Measurements from ENCODE around the gene SLC22A14.
"Not testable (repeated sequence)": the region's sequence is repeated elsewhere in the genome, so short reads cannot be mapped to it uniquely, and the experiment has no call there.

The SLC22A14 gene

DNA sequence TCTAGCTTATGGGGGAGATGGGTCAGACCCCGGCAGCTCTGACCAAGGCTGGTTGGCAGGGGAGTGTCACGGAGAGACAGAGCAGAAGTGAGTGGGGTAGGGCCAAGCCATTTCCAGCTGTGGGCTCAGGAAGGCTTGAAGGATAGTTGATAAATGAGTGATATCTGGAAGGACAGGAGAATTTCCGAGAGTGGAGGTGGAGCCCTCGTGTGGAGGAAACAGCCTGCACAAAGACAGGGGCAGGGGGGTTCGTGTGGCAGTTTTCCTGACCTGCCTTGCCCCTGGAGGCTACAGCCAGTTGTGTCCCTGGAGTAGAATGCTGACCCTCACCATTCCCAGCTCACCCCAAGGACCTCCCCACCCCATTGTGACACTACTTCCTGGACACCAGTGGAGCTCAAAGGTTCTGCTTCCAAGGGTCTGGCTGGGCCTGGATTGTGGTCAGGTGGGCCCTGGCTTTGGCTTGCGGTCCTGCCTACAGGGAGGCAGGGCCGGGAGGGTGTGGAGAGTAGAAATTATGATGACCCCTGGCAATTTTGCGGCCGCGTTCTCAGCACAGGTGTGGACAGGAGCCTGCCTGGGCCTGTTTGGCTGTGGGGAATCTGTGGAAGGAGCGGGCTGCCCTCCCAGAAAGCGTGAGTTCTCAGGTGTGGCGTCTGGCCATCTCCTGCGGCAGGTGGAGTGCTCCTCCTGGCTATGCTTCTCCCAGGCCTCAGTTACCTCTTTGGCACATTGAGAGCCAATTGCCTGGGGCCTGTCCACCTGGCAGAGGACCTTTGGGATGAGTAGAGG, at the start of gene SLC22A14:
TSS of gene SLC22A14 (plus strand) at position 400 of the 792 bp plus-strand sequence. CDS start 23,733 bp downstream, outside the sequence.
- no peak for DNase-seq

- no peak for DNase-seq
Observed at GRCh38 chr3:38232701-38233100, 49.4 kb upstream of the SLC22A14 start.

- DNase-seq: no peak
Observed at GRCh38 chr3:38235466-38235865, 46.6 kb upstream of the SLC22A14 start.

DNA sequence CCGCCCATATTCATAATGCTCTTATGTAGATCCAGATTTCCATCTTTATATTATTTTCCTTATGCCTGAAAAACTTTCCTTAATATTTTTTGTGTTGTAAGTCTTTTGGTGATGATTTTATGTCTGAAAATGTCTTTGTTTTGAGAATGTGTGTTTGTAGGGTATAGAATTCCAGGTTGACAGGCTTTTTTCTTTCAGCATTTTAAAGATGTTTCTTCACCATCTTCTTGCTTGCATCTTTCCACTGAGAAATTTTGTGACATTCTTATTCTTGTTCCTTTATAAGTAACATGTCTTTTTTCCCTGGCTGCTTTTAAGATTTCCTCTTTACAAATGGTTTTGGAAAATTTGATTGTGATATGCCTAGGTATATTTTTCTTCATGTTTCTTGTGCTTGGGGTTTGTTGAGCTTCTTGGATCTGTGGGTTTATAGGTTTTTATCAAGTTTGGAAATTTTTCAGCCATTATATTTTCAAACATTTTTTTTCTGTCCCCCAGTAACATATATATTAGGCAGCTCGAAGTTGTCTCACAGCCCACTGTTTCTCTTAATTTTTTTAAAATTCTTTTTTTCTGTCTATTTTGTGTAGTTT, 43.6 kb upstream of the SLC22A14 start:
- no peak for DNase-seq

- DNase-seq: not testable (repeated sequence)
Observed at GRCh38 chr3:38242812-38243211, 39.3 kb upstream of the SLC22A14 start.

DNA sequence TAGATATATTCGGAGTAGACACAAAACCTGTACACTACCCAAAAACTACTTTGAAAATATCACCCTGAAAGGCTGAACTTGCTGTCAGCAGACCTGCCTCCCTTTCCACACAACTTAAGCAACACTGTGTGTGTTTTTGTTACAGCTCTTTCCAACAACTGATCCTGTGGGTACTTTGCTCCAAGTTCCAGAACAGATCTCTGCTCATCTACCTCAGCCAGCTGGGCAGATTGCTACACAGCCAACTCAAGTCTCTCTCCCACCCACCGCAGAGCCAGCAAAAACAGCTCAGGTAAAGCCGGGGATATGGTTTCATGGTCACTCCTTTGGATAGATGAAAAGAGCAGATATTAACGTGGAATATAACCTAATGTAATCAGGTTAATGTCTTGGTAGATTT, 36.2 kb upstream of the SLC22A14 start:
- DNase-seq: no peak

- DNase-seq: no peak
Observed at GRCh38 chr3:38247366-38248035, 34.6 kb upstream of the SLC22A14 start.

GRCh38 chr3:38250198-38250597, 31.9 kb upstream of the SLC22A14 start:
- DNase-seq: no peak

DNA sequence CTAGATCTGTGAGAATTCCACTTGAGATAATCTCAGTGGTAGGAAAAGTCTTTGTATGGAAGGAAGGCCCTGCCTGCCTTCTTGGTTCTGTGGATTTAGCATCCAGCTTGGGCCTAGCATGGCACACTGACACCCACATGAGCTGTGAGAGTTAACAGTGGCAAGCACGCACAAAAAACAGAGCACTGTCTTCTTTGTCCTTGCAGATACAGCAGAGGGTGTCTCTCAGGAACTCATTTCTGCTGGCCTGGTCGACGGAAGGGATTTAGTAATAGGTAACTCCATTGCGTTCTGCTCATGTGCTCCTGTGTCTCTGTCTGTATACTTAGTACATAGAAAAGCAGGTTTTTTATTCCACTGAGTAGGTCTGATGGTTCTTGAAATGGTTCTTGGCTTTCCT, 30.9 kb upstream of the SLC22A14 start:
- DNase-seq: no peak

DNA sequence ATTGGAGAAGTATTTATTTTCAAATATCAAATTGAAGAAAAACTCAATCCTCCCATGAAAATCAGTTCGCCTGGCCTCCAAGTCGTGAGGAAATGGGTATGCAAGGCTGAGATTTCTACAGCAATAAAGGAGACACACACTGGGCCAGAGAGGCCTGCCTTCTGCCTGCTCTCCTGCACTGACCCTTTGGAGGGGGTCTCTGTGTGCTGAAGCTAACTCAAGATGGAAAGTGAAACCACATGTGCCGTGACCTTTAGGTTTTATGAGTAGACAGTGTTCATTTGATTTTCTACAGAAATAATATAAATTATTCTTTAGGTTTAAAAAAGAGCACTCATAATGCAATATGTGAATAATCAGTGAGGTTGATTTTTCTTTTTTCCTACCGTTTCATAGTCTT, 28.4 kb upstream of the SLC22A14 start:
- no peak for DNase-seq

- DNase-seq: no peak
Observed at GRCh38 chr3:38254872-38255271, 27.2 kb upstream of the SLC22A14 start.

GRCh38 chr3:38255627-38256026, 26.5 kb upstream of the SLC22A14 start:
- DNase-seq: no peak

DNA sequence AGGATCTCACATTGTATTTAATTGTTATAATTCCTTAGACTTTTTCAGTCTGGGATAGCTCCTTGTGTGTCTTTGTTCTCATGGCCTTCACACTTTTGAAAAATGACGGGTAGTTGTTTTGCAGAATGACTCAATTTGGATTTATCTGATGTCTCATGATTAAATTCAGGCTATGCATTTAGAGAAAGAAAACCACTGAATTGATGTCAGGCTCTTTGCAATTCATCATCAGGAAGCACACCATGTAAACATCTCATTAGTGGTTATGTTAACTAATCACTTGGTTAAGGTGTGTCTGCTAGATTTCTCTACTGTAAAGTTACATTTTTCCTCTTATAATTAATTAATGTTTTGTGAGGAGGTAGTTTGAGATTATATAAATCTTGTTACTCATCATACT, 24.5 kb upstream of the SLC22A14 start:
- DNase-seq: no peak

DNA sequence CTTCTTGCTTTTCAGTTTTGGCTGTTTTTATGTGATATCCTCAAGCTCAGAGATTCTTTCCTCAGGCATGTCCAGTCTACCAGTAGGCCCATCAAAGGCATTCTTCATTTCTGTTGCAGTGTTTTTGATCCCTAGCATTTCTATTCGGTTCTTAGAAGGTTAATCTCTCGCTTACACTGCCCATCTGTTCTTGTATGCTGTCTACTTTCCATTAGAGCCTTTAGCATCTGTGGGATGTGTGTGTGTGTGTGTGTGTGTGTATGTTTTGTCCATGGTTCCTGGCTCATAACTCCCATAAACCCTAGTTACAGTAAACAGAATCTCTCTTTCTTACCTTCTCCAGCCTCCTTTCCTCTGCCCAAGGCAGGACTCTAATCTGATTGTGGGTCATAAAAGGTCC, 21.6 kb upstream of the SLC22A14 start:
- no peak for DNase-seq

DNA sequence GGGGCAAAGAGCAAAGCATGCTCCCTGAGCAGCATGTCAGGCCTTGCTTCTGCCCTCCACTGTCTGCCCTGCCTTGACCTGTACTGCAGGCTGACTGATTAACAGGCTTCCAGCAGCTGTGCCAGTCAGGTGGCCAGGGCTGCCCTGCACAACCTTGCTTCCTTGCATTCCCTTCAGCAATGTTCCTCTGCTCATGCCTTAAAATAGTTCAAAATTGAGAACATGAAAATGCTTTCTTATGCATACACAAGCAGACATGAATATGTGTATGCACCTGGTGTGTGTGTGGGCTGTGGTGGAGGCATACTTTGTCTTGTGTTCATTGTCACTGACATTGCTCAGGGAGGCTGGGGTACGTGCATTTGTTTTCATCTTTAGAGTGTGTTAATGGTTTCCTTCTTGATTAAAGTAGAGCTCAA, 17.7 kb upstream of the SLC22A14 start:
- DNase-seq: no peak

DNA sequence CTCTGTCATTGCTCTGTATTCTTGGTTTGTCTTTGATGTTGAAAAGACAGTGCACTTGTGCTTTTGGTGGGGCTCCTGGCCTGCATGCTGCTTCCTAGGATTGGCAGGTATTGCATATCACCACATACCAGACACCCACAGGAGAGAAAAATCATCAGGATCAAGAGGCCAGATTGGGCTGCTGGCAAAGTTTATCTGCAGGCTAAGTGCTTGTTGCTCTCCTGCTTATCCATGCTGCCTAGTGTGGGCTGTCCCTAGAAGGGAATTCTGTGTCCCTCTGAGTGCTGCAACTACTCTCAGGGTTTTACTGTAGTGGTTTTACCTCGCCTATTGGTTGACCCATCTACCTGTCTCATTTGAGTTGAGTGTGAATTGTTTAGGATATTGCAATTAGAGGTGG, 17.3 kb upstream of the SLC22A14 start:
- no peak for DNase-seq

DNA sequence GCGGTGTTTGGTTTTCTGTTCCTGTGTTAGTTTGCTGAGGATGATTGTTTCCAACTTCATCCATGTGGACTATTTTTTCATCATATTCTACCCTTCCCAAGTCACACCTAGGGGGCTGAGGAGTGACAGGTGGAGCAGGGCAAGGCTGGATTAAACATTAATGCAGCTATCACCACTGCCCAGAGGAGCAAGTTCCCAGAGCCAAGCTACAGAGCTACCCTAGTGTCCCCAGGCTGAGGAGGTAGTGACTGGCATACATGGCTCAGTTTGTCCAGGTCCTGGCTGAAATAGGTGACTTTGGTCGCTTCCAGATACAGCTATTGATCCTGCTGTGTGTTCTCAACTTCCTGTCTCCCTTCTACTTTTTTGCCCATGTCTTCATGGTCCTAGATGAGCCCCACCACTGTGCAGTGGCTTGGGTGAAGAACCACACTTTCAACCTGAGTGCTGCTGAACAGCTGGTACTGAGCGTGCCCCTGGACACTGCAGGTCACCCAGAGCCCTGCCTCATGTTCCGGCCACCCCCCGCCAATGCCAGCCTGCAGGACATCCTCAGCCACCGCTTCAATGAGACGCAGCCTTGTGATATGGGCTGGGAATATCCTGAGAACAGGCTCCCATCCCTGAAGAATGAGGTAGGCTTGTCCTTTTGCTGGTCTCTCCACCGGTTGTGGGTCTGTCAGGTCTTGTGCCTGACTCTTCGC, 16.3 kb upstream of the SLC22A14 start, which contains the start of gene SLC22A13:
TSS of gene SLC22A13 (plus strand) at position 209 of the 704 bp plus-strand sequence. CDS start at position 258, 49 bp downstream.
- no peak for DNase-seq

DNA sequence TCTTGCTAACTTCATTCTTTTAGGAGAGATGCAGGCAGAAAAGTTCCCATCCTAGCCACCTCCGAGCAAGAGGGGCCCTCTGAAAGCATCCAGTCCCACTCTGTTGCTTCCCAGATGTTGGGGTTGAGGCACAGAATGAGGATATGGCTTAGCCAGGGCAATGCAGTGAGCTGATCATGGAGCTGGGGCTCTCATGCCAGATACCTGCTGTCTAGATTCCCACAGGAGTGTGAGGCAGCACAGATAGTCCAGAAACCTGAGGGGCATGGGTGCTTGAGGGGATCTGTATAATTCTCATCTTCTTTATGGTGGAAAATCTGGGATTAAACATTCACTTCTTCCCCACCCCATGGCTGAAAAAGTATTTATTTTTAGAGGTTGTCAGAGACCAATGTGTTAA, 15.3 kb upstream of the SLC22A14 start:
- no peak for DNase-seq

DNA sequence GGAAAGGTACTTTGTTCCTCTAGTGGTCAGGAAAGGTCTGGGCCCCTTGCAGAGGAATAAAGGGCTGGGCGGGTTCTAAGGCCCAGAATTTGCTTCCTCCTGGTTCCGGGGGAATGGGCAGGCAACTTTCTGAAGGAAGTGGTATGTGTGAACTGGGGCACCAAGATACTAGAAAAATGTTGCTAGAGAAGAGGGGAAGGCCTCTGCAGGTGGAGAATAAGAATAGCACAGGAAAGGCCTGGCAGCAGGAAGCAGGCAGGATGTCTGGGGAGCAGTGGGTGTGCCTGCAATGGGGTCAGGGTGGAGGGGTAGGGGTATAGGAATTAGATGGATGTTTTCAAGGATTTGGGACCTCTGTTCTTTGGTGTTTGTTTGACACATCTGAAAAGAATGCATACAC, 14.4 kb upstream of the SLC22A14 start:
- DNase-seq: no peak

- DNase-seq: no peak
Observed at GRCh38 chr3:38268087-38268486, 14.0 kb upstream of the SLC22A14 start.

DNA sequence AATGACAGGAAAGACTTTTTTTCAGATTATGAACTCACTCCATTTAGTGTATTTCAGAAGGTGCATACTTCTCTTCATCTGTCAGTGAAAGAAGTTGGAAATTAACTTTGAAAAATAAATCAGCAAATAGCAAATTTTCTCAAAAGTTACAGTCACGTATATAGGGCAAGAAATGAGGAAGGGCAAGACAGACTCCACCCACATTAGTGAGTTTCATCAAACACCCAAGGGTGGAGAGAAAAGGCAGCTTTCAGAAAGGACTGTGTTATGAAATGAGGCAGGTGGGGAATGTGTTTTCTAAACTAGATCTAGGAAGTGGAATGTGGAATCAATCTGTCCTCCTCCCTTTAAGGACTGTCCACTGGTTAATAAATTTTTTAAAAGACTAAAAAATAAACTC, 13.6 kb upstream of the SLC22A14 start:
- no peak for DNase-seq

DNA sequence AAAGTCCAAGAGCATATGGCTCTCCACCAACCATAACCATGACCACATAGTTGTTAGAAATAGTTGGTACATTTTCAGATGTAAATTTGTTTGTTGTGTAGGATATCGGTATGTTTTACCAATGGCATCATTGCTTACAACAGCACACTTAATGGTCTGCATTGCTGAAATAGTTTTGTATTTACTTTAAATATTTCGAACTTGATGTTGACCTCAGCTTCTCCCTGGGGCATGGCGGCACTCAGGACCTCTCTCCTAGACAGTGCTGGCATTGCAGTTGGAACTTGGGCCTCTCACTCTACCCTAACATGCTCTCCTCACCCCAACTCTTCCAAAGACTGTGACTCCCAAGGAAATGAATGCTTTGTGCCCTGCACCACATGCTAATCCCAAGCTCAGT, 11.5 kb upstream of the SLC22A14 start:
- DNase-seq: no peak

DNA sequence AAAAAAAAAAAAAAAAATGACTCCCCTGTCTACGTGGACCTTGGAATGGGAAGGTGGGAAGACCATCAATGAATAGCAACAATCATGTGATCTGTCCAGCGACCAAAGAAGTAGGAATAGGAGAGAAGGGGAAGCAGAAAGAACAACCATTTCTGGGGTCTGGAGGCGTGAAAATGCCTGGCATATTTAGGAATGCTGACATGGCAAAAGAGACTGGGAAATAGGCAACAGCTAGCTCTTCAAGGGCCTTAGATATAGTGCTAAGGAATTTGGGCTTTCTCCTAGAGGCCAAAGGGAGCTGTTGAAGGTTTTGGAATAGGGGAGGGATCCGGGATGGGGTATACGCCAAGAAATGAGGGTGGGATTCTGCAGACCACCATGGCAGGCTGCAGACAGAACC, 10.5 kb upstream of the SLC22A14 start:
- DNase-seq: no peak
